Parathyroid adenoma (tissue), 2 donors: ENCODE measurements around the gene PTPRC.
"Not testable (repeated sequence)": the region's sequence is repeated elsewhere in the genome, so short reads cannot be mapped to it uniquely, and the experiment has no call there.

Source experiments
- H2AFZ ChIP-seq: fragments of 300-600 bp; sonication (generic); one replicate; pipeline ENCODE4 v1.7.0; 2017; ENCODE audit warnings: antibody characterized with exemption, mild to moderate bottlenecking
- H3K27ac ChIP-seq: fragments of 300-600 bp; sonication (generic); one replicate; pipeline ENCODE4 v1.7.0; 2017
- H3K27me3 ChIP-seq: fragments of 300-600 bp; sonication (generic); one replicate; pipeline ENCODE4 v1.7.0; 2017; ENCODE audit warnings: low read length; ENCODE audit not compliant: control insufficient read depth, insufficient read depth
- H3K36me3 ChIP-seq: fragments of 300-600 bp; sonication (generic); one replicate; pipeline ENCODE4 v1.7.0; 2017; ENCODE audit warnings: low read length; ENCODE audit not compliant: control insufficient read depth, insufficient read depth
- H3K4me1 ChIP-seq: fragments of 300-600 bp; sonication (generic); one replicate; pipeline ENCODE4 v1.7.0; 2017; ENCODE audit warnings: control low read depth
- H3K4me2 ChIP-seq: fragments of 300-600 bp; sonication (generic); one replicate; pipeline ENCODE4 v1.7.0; 2017; ENCODE audit warnings: low read length
- H3K4me3 ChIP-seq: fragments of 300-600 bp; sonication (generic); one replicate; pipeline ENCODE4 v1.7.0; 2017; ENCODE audit warnings: low read depth, low read length
- H3K79me2 ChIP-seq: fragments of 300-600 bp; sonication (generic); one replicate; pipeline ENCODE4 v1.7.0; 2017; ENCODE audit warnings: control low read depth
- H3K9ac ChIP-seq: fragments of 300-600 bp; sonication (generic); one replicate; pipeline ENCODE4 v1.7.0; 2017; ENCODE audit warnings: mild to moderate bottlenecking
- H3K9me3 ChIP-seq: fragments of 300-600 bp; sonication (generic); one replicate; pipeline ENCODE4 v1.7.0; 2017; ENCODE audit warnings: low read length; ENCODE audit not compliant: control insufficient read depth
- TF ChIP-seq, protein P1 (sequence below): fragments of 300-600 bp; sonication (generic); IDR thresholded peaks from one replicate; pipeline ENCODE4 v1.7.0; 2017; ENCODE audit warnings: antibody characterized with exemption, mild to moderate bottlenecking
- donor health status: primary hyperparathyroidism.

The PTPRC gene

DNA sequence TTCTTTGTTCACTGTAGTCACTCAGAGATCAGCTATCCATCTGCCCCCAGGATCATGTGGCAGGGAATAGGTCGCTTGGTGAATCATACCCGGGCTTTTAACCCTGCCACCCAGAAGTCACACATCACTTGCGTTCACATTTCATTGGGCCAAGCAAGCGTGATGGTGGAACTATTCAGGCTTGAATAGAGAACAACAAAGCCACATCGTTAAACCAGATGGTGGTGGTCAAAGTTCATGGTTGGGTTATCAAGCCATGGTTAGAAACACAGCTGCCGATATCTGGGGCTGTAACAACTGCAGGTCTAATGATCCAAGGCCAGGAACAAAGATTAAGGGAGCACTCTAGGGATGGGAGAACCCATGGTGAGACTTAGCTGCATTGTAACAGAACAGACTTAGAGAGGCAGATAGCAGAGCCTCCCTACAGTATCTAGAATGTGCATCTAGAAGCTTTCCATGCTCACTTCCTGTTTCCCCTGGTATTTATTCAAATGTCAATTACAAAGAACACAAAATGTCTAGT lies 40.0 kb upstream of the PTPRC start:
- TF ChIP-seq, protein P1, sequence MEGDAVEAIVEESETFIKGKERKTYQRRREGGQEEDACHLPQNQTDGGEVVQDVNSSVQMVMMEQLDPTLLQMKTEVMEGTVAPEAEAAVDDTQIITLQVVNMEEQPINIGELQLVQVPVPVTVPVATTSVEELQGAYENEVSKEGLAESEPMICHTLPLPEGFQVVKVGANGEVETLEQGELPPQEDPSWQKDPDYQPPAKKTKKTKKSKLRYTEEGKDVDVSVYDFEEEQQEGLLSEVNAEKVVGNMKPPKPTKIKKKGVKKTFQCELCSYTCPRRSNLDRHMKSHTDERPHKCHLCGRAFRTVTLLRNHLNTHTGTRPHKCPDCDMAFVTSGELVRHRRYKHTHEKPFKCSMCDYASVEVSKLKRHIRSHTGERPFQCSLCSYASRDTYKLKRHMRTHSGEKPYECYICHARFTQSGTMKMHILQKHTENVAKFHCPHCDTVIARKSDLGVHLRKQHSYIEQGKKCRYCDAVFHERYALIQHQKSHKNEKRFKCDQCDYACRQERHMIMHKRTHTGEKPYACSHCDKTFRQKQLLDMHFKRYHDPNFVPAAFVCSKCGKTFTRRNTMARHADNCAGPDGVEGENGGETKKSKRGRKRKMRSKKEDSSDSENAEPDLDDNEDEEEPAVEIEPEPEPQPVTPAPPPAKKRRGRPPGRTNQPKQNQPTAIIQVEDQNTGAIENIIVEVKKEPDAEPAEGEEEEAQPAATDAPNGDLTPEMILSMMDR = no peak
- H3K79me2 ChIP-seq = no peaks in the 10 kb centered on the region
- no peak overlapping the region for H2AFZ ChIP-seq
- H3K4me1 ChIP-seq = no peaks in the 10 kb centered on the region
- no peak overlapping the region for H3K4me3 ChIP-seq
- no peaks in the 10 kb centered on the region for H3K9me3 ChIP-seq
- no peak overlapping the region for H3K9ac ChIP-seq
- H3K27ac ChIP-seq = no peak overlapping the region
- H3K27me3 ChIP-seq = no peaks in the 10 kb centered on the region
- H3K36me3 ChIP-seq = no peaks in the 10 kb centered on the region
- H3K4me2 ChIP-seq = no peak overlapping the region

- no peak overlapping the region for H3K4me3 ChIP-seq
- no peaks in the 10 kb centered on the region for H3K36me3 ChIP-seq
- H3K79me2 ChIP-seq = no peaks in the 10 kb centered on the region
- H2AFZ ChIP-seq = no peak overlapping the region
- H3K27me3 ChIP-seq = no peaks in the 10 kb centered on the region
- H3K4me1 ChIP-seq = no peaks in the 10 kb centered on the region
- H3K4me2 ChIP-seq = no peak overlapping the region
- TF ChIP-seq, protein P1 = no peak
- no peak overlapping the region for H3K9ac ChIP-seq
- H3K9me3 ChIP-seq = no peaks in the 10 kb centered on the region
- H3K27ac ChIP-seq = no peak overlapping the region
Measured at GRCh38 chr1:198599749-198600148, 39.1 kb upstream of the PTPRC start.

DNA sequence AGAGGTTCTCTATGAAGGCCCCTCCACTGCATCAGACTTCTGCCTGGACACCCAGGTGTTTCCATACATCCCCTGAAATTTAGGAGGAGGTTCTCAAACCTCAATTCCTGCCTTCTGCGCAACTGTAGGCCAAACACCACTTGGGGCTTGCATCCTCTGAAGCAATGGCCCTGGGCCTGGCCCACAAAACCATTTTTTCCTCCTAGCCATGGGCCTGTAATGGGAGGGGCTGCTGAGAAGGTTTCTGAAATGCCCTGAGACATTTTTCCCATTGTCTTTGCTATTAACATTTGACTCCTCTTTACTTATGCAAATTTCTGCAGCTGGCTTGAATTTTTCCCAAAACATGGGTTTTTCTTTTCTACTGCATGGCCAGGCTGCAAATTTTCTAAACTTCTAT lies 37.9 kb upstream of the PTPRC start:
- Histone ChIP-seq H2AFZ (no peak overlapping the region), H3K79me2 (no peaks in the 10 kb centered on the region), H3K9ac (no peak overlapping the region), H3K36me3 (no peaks in the 10 kb centered on the region), H3K27ac (no peak overlapping the region), H3K27me3 (no peaks in the 10 kb centered on the region), H3K4me1 (no peaks in the 10 kb centered on the region), H3K4me2 (no peak overlapping the region), H3K4me3 (no peak overlapping the region), H3K9me3 (no peaks in the 10 kb centered on the region)
- TF ChIP-seq, protein P1 = no peak

- not testable (repeated sequence) for H3K4me1 ChIP-seq, H3K27me3 ChIP-seq
Measured at GRCh38 chr1:198601310-198601709, 37.5 kb upstream of the PTPRC start.

GRCh38 chr1:198601936-198602889 lies 36.6 kb upstream of the PTPRC start:
- TF ChIP-seq, protein P1 = no peak
- Histone ChIP-seq H3K27ac (no peak overlapping the region), H3K36me3 (no peaks in the 10 kb centered on the region), H3K9ac (no peak overlapping the region), H3K9me3 (no peaks in the 10 kb centered on the region), H3K4me2 (no peak overlapping the region), H3K4me1 (no peaks in the 10 kb centered on the region), H3K79me2 (no peaks in the 10 kb centered on the region), H2AFZ (no peak overlapping the region), H3K4me3 (no peak overlapping the region), H3K27me3 (no peaks in the 10 kb centered on the region)

More at GRCh38 chr1:198601310-198601709, 37.5 kb upstream of the PTPRC start:
- not testable (repeated sequence) for H3K4me2 ChIP-seq, H2AFZ ChIP-seq, H3K9ac ChIP-seq, H3K79me2 ChIP-seq, H3K36me3 ChIP-seq, H3K9me3 ChIP-seq, H3K4me3 ChIP-seq, H3K27ac ChIP-seq
